Fibroblast of pulmonary artery (primary cell): ENCODE measurements around the gene RASGEF1B.

ENCODE experiments used
- DNase-seq: peaks from one replicate; pipeline ENCODE4 v3.0.0-alpha.2; 2010; ENCODE audit warnings: low read depth
- H3K4me3 ChIP-seq: replicated peaks from 2 replicates; pipeline ENCODE4 v1.5.1; 2011; ENCODE audit warnings: low read depth, mild to moderate bottlenecking, control low read depth, low read length, moderate library complexity
- TF ChIP-seq, protein P1 (sequence below): IDR thresholded peaks from 2 replicates; pipeline ENCODE4 v1.5.1; 2011; ENCODE audit warnings: mild to moderate bottlenecking, control low read depth, low read length, inconsistent platforms; ENCODE audit errors: missing control alignments

Gene RASGEF1B

DNA sequence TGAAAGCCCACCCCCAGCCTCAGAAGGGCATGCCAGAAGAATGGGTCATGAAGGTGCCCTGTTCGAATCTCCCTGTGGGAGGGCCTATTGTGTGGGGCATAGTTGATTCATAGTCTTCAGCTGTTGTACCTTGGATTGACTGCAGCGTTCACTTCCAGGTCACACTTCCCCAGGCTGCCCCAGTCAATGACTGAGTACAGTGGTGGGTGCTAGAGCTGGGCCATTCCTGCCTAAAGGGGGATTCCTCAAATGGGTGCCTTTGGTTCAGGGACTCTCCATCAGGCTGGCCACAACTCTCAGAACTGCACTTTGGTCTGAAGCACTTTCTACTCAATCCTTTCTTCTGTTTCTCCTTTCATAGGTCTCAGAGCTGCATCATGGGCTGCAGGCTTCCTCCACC lies 35.0 kb upstream of the RASGEF1B start:
- TF ChIP-seq, protein P1, sequence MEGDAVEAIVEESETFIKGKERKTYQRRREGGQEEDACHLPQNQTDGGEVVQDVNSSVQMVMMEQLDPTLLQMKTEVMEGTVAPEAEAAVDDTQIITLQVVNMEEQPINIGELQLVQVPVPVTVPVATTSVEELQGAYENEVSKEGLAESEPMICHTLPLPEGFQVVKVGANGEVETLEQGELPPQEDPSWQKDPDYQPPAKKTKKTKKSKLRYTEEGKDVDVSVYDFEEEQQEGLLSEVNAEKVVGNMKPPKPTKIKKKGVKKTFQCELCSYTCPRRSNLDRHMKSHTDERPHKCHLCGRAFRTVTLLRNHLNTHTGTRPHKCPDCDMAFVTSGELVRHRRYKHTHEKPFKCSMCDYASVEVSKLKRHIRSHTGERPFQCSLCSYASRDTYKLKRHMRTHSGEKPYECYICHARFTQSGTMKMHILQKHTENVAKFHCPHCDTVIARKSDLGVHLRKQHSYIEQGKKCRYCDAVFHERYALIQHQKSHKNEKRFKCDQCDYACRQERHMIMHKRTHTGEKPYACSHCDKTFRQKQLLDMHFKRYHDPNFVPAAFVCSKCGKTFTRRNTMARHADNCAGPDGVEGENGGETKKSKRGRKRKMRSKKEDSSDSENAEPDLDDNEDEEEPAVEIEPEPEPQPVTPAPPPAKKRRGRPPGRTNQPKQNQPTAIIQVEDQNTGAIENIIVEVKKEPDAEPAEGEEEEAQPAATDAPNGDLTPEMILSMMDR, result no peak
- DNase-seq, result no peak
- H3K4me3 ChIP-seq, result no peak overlapping the region

DNA sequence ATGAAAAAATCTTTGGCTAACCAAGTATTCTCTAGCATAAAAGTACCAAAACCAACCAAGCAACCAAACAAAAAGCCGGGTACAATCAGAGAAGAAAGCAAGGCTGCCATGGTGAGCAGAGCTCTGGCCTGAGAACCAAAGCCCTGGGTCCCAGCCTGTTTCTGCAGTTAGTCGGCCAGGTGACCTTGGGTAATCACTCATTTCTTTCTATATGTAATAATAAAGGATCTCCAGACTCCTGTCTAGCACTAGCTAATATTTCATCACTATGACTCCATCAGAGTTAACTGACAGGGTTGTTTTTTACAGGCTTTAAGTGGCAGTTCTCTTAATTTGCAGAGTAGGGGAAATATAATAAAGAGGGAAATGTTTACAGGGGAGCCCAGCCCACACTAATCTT lies 34.0 kb upstream of the RASGEF1B start:
- no peak for DNase-seq
- no peak overlapping the region for H3K4me3 ChIP-seq
- TF ChIP-seq, protein P1, result no peak

DNA sequence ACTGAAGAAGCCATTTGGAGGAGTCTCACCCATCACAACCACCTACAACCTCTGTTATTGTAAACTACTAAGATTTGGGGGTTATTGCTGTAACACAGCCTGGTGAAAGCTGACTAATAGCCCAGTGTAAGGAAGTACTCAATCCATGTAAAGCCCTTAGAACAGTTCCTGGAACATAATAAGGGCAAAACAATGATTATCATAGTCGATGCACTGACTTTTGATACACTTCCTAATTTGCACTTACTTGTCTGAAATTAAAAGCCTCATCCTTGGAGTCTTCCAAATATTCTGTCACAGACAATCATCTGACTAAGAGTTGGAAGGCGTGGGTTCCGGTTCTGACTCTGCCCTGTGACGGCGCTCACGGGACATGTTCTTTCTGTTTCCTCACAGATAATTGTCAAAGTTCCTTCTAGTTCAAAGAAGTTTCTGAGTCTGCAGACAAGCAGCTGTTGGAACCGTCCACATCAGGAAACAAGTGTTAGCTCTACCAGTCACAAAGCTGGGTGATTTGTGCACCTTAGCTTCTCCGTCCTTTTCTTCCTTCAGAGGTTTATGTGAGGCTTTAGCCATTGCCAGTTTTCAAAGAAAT lies 33.4 kb upstream of the RASGEF1B start:
- DNase-seq, result no peak
- no peak overlapping the region for H3K4me3 ChIP-seq
- TF ChIP-seq, protein P1, result no peak

DNA sequence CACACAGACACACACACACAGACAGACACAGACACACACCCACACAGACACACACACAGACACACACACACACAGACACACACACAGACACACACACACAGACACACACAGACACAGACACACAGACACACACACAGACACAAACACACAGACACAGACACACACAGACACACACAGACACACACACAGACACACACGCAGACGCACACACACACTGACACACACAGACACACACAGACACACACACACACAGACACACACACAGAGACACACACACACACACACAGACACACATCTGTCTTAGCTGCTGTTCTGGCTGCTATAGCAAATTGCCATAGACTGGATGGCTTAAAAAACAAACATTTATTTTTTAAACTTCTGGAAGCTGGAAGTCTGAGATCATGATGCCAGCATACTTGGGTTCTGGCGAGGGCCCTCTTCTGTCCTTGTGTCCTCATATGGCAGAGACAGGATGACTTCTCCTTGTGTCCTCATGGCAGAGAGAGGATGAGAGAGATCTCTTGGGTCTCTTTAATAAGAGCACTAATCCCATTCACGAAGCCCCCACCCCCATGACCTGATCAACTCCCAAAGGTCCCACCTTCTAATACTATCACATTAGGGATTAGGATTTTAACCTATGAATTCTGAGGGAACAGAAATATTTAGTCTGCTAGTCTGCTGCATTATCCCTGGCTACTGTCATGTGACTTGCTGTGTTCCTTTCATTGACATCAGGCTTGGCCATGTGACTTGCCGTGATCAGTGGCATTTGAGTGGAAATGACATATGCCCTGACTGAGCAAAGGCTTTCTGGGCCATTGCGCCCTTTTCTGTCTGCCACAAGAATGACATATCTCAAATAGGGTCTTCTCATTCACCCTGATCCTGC lies 32.7 kb upstream of the RASGEF1B start:
- TF ChIP-seq, protein P1, result no peak
- DNase-seq, result no peak
- H3K4me3 ChIP-seq, result no peak overlapping the region

DNA sequence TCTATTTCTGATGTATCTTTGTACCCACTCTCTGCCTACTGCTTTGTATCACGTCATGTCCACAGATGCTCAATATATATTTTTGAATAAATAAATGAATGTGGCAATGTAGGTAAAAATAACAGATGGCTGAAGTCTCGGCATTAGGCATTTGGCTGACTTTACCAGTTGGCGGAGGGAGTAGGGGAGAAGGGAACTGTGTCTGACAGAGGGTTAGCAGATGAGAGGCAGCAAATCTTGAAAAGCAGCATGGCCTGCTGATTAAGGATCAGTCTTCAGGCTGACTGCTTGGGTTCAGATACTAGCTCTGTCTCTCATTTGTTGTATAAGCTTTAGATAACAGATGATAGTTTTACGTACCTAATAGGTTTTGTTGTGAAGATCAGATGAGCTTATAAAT lies 31.9 kb upstream of the RASGEF1B start:
- TF ChIP-seq, protein P1, result no peak
- no peak for DNase-seq
- no peak overlapping the region for H3K4me3 ChIP-seq

DNA sequence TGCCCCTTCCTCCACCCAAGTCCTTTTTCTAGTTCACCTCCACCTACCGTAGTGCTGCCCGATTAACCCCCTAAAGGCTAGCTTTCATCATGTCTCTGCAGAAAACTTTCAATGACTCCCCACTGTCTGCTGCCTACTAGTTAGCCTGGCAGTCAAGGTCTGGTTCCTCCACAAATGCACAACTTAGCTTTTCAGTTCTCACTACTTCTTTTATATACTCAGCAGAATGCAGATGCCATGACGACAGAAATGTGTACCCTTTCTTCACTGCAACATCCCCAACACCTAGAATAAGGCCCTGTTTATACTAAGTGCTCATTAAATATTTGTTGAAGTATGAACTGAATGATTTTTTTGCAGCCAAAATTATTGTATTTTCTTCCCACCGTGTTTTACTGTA lies 30.9 kb upstream of the RASGEF1B start:
- TF ChIP-seq, protein P1, result no peak

DNA sequence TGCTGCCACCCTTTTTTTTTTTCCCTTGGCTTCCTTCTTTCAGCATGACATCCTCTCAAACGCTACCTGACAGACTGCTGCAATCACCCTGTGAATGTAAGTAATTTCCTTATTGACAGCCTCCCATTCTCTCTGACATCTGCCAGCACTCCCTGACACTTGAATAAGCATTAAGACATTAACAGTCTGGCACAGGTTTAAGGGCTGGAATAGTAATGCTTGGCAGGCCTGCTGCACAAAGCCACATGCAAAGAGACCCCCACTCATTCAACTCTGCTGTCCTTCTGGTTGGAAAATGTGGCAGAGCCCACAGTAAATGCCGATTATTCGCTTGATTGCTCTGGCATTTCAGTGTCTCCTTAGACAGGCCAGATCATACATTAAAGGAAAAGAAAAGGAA lies 28.1 kb upstream of the RASGEF1B start:
- no peak overlapping the region for H3K4me3 ChIP-seq
- TF ChIP-seq, protein P1, result no peak
- no peak for DNase-seq

More for the DNA sequence above, 30.9 kb upstream of the RASGEF1B start:
- H3K4me3 ChIP-seq, result no peak overlapping the region
- no peak for DNase-seq
